CD8-positive, alpha-beta memory T cell (primary cell): ENCODE results near the gene RPP21. TPM values are rescaled to one million over a fixed set of nuclear protein-coding genes. Genes with fewer than 3 reads are reported as not detected.
A peak's percentile ranks its signal among the peaks of the same experiment; 100 is the strongest.

Experiments used
- CTCF ChIA-PET: fragments of 350-600 bp; sonication (Branson Sonifier 250); formaldehyde crosslinking; loops from one replicate; lab custom pipeline; 2021; ENCODE audit warnings: antibody characterized with exemption; lab: Charles Lee
- POLR2A ChIA-PET: fragments of 350-600 bp; sonication (Branson Sonifier 250); formaldehyde crosslinking; loops from one replicate; lab custom pipeline; 2021; ENCODE audit warnings: antibody characterized with exemption; lab: Charles Lee
- DNase-seq, 5 donors: peaks; one replicate each; pipeline versions ENCODE4 v3.0.0 to v3.0.0-alpha.2; 2020 to 2022; ENCODE audit warnings: mixed read lengths in 1 of 5
- H3K27ac ChIP-seq: one replicate; pipeline ENCODE4 v1.7.0; 2013; ENCODE audit warnings: low read depth, mild to moderate bottlenecking, low read length, moderate library complexity
- H3K27me3 ChIP-seq: 2 replicates; pipeline ENCODE4 v1.7.0; 2013; ENCODE audit warnings: low read length, mild to moderate bottlenecking; ENCODE audit not compliant: insufficient read depth, poor library complexity, severe bottlenecking
- H3K36me3 ChIP-seq: 2 replicates; pipeline ENCODE4 v1.7.0; 2013; ENCODE audit warnings: mild to moderate bottlenecking, low read length, moderate library complexity; ENCODE audit not compliant: insufficient read depth
- H3K4me1 ChIP-seq: 2 replicates; pipeline ENCODE4 v1.7.0; 2013; ENCODE audit warnings: mild to moderate bottlenecking, low read length, moderate library complexity; ENCODE audit not compliant: insufficient read depth
- H3K4me3 ChIP-seq: 2 replicates; pipeline ENCODE4 v1.7.0; 2013; ENCODE audit warnings: mild to moderate bottlenecking, low read length
- H3K9me3 ChIP-seq: 2 replicates; pipeline ENCODE4 v1.7.0; 2013; ENCODE audit warnings: mild to moderate bottlenecking, low read length
- H3K27ac Mint-ChIP-seq, 8 donors: one replicate each; pipeline ENCODE4 v1.8.0; 2020 to 2021; ENCODE audit warnings: mixed read lengths in 8 of 8, mild to moderate bottlenecking in 6 of 8, inconsistent platforms in 3 of 8, moderate library complexity in 3 of 8
- H3K27me3 Mint-ChIP-seq, 2 donors: one replicate each; pipeline ENCODE4 v1.8.0; 2020 to 2021; ENCODE audit warnings: mixed read lengths in 2 of 2, mild to moderate bottlenecking in 1 of 2, moderate library complexity in 1 of 2
- H3K36me3 Mint-ChIP-seq, 3 donors: one replicate each; pipeline ENCODE4 v1.8.0; 2020 to 2021; ENCODE audit warnings: mixed read lengths in 3 of 3, inconsistent platforms in 1 of 3, mild to moderate bottlenecking in 1 of 3
- H3K4me1 Mint-ChIP-seq, 3 donors: one replicate each; pipeline ENCODE4 v1.8.0; 2020 to 2021; ENCODE audit warnings: mixed read lengths in 3 of 3, inconsistent platforms in 1 of 3, mild to moderate bottlenecking in 1 of 3
- H3K4me3 Mint-ChIP-seq, 7 donors: one replicate each; pipeline ENCODE4 v1.8.0; 2020 to 2021; ENCODE audit warnings: mixed read lengths in 7 of 7, mild to moderate bottlenecking in 6 of 7, moderate library complexity in 4 of 7, inconsistent platforms in 2 of 7
- H3K9me3 Mint-ChIP-seq, 5 donors: one replicate each; pipeline ENCODE4 v1.8.0; 2020 to 2022; ENCODE audit warnings: mixed read lengths in 5 of 5, mild to moderate bottlenecking in 3 of 5, moderate library complexity in 2 of 5, inconsistent platforms in 1 of 5
- polyA plus RNA-seq: library from polyadenylated mRNA; unstranded; fragments of 300-500 nt; fragmentation: Illumina TruSeq; gene quantifications from one replicate; pipeline ENCODE4 v1.2.3, GENCODE V29; 2021
- total RNA-seq, 2 experiments: library from RNA; stranded (reverse); gene quantifications; one replicate each; pipeline ENCODE4 v1.2.3, GENCODE V29; 2021

The RPP21 gene
- total and polyA plus RNA-seq, 3 experiments from 2014 or later: 41.3 to 71.0 (median 41.5) TPM

- ChIA-PET CTCF (no interaction called here), POLR2A (no interaction called here)
- Mint-ChIP-seq H3K4me1 (peaks cover 17 to 35% (median 32%) of the 10 kb centered on the region in 3 donors), H3K9me3 (no peaks in the 10 kb centered on the region), H3K36me3 (peaks cover 4 to 22% (median 6%) of the 10 kb centered on the region in 3 donors), H3K4me3 (no peak overlapping the region), H3K27ac (peak overlapping the region in 1 of 8 donors; percentile 6), H3K27me3 (peaks cover 9 to 29% of the 10 kb centered on the region in 2 donors)
- Histone ChIP-seq H3K27ac (no peak overlapping the region), H3K36me3 (peaks cover 4% of the 10 kb centered on the region), H3K27me3 (no peaks in the 10 kb centered on the region), H3K9me3 (no peaks in the 10 kb centered on the region), H3K4me1 (peaks cover 8% of the 10 kb centered on the region), H3K4me3 (no peak overlapping the region)
- DNase-seq: no peak
Observed at GRCh38 chr6:30350524-30350923, 5.6 kb downstream of the RPP21 start.

- H3K27ac ChIP-seq: no peak overlapping the region
- H3K4me3 ChIP-seq: no peak overlapping the region
- Mint-ChIP-seq H3K27me3 (peaks cover 13 to 42% of the 10 kb centered on the region in 2 donors), H3K4me1 (peaks cover 10 to 28% (median 25%) of the 10 kb centered on the region in 3 donors), H3K4me3 (no peak overlapping the region), H3K27ac (peak overlapping the region in 1 of 8 donors; percentile 29), H3K36me3 (peaks cover 0 to 4% (median 2%) of the 10 kb centered on the region in 3 donors), H3K9me3 (no peaks in the 10 kb centered on the region)
- H3K27me3 ChIP-seq: peaks cover 12% of the 10 kb centered on the region
- DNase-seq: no peak
- peaks cover under 1% of the 10 kb centered on the region for H3K4me1 ChIP-seq
- H3K9me3 ChIP-seq: no peaks in the 10 kb centered on the region
- ChIA-PET CTCF (no interaction called here), POLR2A (no interaction called here)
- H3K36me3 ChIP-seq: no peaks in the 10 kb centered on the region
Observed at GRCh38 chr6:30352550-30352949, 7.6 kb downstream of the RPP21 start.

GRCh38 chr6:30355281-30355680, 10.3 kb downstream of the RPP21 start:
- CTCF ChIA-PET: no interaction called here
- H3K9me3 ChIP-seq: no peaks in the 10 kb centered on the region
- DNase-seq: no peak
- Mint-ChIP-seq H3K27ac (no peak overlapping the region), H3K36me3 (no peaks in the 10 kb centered on the region), H3K9me3 (no peaks in the 10 kb centered on the region), H3K27me3 (peaks cover 33 to 66% of the 10 kb centered on the region in 2 donors), H3K4me1 (peaks cover 12 to 20% (median 18%) of the 10 kb centered on the region in 3 donors), H3K4me3 (no peak overlapping the region)
- POLR2A ChIA-PET: no interaction called here
- H3K4me1 ChIP-seq: peaks cover 5% of the 10 kb centered on the region
- H3K27me3 ChIP-seq: peaks cover 37% of the 10 kb centered on the region
- H3K4me3 ChIP-seq: no peak overlapping the region
- H3K27ac ChIP-seq: no peak overlapping the region
- H3K36me3 ChIP-seq: no peaks in the 10 kb centered on the region

GRCh38 chr6:30356536-30356935, 11.6 kb downstream of the RPP21 start:
- Mint-ChIP-seq H3K27me3 (peaks cover 33 to 71% of the 10 kb centered on the region in 2 donors), H3K4me3 (no peak overlapping the region), H3K9me3 (no peaks in the 10 kb centered on the region), H3K27ac (no peak overlapping the region), H3K4me1 (peaks cover 7 to 10% (median 10%) of the 10 kb centered on the region in 3 donors), H3K36me3 (no peaks in the 10 kb centered on the region)
- Histone ChIP-seq H3K27me3 (peaks cover 46% of the 10 kb centered on the region), H3K4me3 (no peak overlapping the region), H3K9me3 (no peaks in the 10 kb centered on the region), H3K4me1 (peaks cover 5% of the 10 kb centered on the region), H3K27ac (no peak overlapping the region), H3K36me3 (no peaks in the 10 kb centered on the region)
- ChIA-PET POLR2A (no interaction called here), CTCF (no interaction called here)
- no peak for DNase-seq

GRCh38 chr6:30357678-30358540, 13.0 kb downstream of the RPP21 start:
- ChIA-PET CTCF (interaction anchor here (1.0 to 1.7 kb wide), 7 partner anchors 10 to 95 kb away, joined by 3 to 10 read pairs (median 4); no protein-coding TSS in a partner anchor), POLR2A (interaction anchor here (1.4 kb wide), 1 partner anchor 32 kb away, joined by 6 read pairs; no protein-coding TSS in a partner anchor)
- no peaks in the 10 kb centered on the region for H3K36me3 ChIP-seq
- Mint-ChIP-seq H3K4me1 (peaks cover 7 to 10% (median 10%) of the 10 kb centered on the region in 3 donors), H3K4me3 (peak overlapping the region; percentile 63 to 93 (median 86)), H3K27me3 (peaks cover 31 to 76% of the 10 kb centered on the region in 2 donors), H3K9me3 (peaks cover 0 to 4% (median 0%) of the 10 kb centered on the region in 5 donors), H3K27ac (peak overlapping the region in 1 of 8 donors; percentile 66), H3K36me3 (no peaks in the 10 kb centered on the region)
- H3K27ac ChIP-seq: no peak overlapping the region
- peaks cover 48% of the 10 kb centered on the region for H3K27me3 ChIP-seq
- peaks cover 5% of the 10 kb centered on the region for H3K4me1 ChIP-seq
- peak; percentile 29 to 66 (median 47) for DNase-seq
- no peaks in the 10 kb centered on the region for H3K9me3 ChIP-seq
- peak overlapping the region; percentile 66 for H3K4me3 ChIP-seq

GRCh38 chr6:30359276-30359675, 14.3 kb downstream of the RPP21 start:
- peaks cover 7 to 10% (median 10%) of the 10 kb centered on the region in 3 donors for H3K4me1 Mint-ChIP-seq

GRCh38 chr6:30360139-30360538, 15.2 kb downstream of the RPP21 start:
- DNase-seq: no peak
- CTCF ChIA-PET: interaction anchor here (0.9 kb wide), 1 partner anchor 38 kb away, joined by 3 read pairs; no protein-coding TSS in a partner anchor

More at GRCh38 chr6:30359276-30359675, 14.3 kb downstream of the RPP21 start:
- no peak for DNase-seq
- Mint-ChIP-seq H3K4me3 (no peak overlapping the region), H3K36me3 (no peaks in the 10 kb centered on the region), H3K27ac (no peak overlapping the region), H3K9me3 (peaks cover 0 to 4% (median 0%) of the 10 kb centered on the region in 5 donors), H3K27me3 (peaks cover 31 to 83% of the 10 kb centered on the region in 2 donors)
- Histone ChIP-seq H3K9me3 (no peaks in the 10 kb centered on the region), H3K27ac (no peak overlapping the region), H3K4me1 (peaks cover 5% of the 10 kb centered on the region), H3K27me3 (peaks cover 48% of the 10 kb centered on the region), H3K36me3 (no peaks in the 10 kb centered on the region), H3K4me3 (no peak overlapping the region)
- POLR2A ChIA-PET: interaction anchor here (1.4 kb wide), 1 partner anchor 33 kb away, joined by 6 read pairs; no protein-coding TSS in a partner anchor
- CTCF ChIA-PET: interaction anchor here (1.1 to 1.7 kb wide), 3 partner anchors 8 to 52 kb away, joined by 3 to 8 read pairs (median 4); no protein-coding TSS in a partner anchor

GRCh38 chr6:30361661-30362060, 16.7 kb downstream of the RPP21 start:
- peaks cover 54% of the 10 kb centered on the region for H3K27me3 ChIP-seq
- Mint-ChIP-seq H3K27me3 (peaks cover 42 to 90% of the 10 kb centered on the region in 2 donors), H3K4me3 (no peak overlapping the region), H3K4me1 (peaks cover 7 to 10% (median 10%) of the 10 kb centered on the region in 3 donors), H3K9me3 (peaks cover 0 to 4% (median 0%) of the 10 kb centered on the region in 5 donors), H3K36me3 (peaks cover 0 to 4% (median 0%) of the 10 kb centered on the region in 3 donors), H3K27ac (no peak overlapping the region)
- POLR2A ChIA-PET: no interaction called here
- H3K27ac ChIP-seq: no peak overlapping the region
- no peak overlapping the region for H3K4me3 ChIP-seq
- no peaks in the 10 kb centered on the region for H3K9me3 ChIP-seq
- H3K36me3 ChIP-seq: no peaks in the 10 kb centered on the region
- no peak for DNase-seq
- CTCF ChIA-PET: no interaction called here
- H3K4me1 ChIP-seq: peaks cover 5% of the 10 kb centered on the region

More at GRCh38 chr6:30360139-30360538, 15.2 kb downstream of the RPP21 start:
- Mint-ChIP-seq H3K27me3 (peaks cover 29 to 84% of the 10 kb centered on the region in 2 donors), H3K4me1 (peaks cover 7 to 10% (median 10%) of the 10 kb centered on the region in 3 donors), H3K4me3 (no peak overlapping the region), H3K27ac (no peak overlapping the region), H3K9me3 (peaks cover 0 to 4% (median 0%) of the 10 kb centered on the region in 5 donors), H3K36me3 (no peaks in the 10 kb centered on the region)
- POLR2A ChIA-PET: no interaction called here
- H3K4me1 ChIP-seq: peaks cover 5% of the 10 kb centered on the region
- no peak overlapping the region for H3K4me3 ChIP-seq
- H3K27me3 ChIP-seq: peaks cover 53% of the 10 kb centered on the region
- H3K36me3 ChIP-seq: no peaks in the 10 kb centered on the region
- no peak overlapping the region for H3K27ac ChIP-seq
- H3K9me3 ChIP-seq: no peaks in the 10 kb centered on the region
